HUES64 (cell line): ENCODE data around the gene FAM200B.

Source experiments
- H3K27ac ChIP-seq: 2 replicates; pipeline ENCODE4 v1.7.0; 2013; ENCODE audit warnings: low read depth, low read length, inconsistent platforms
- H3K27me3 ChIP-seq: 2 replicates; pipeline ENCODE4 v1.6.1; 2013; ENCODE audit warnings: mild to moderate bottlenecking, low read length; ENCODE audit not compliant: insufficient read depth
- H3K36me3 ChIP-seq: 2 replicates; pipeline ENCODE4 v1.6.1; 2013; ENCODE audit warnings: mild to moderate bottlenecking, low read length; ENCODE audit not compliant: insufficient read depth
- H3K4me1 ChIP-seq: 2 replicates; pipeline ENCODE4 v1.6.1; 2013; ENCODE audit warnings: mild to moderate bottlenecking, low read length, moderate library complexity; ENCODE audit not compliant: insufficient read depth
- H3K4me3 ChIP-seq: 2 replicates; pipeline ENCODE4 v1.5.1; 2013; ENCODE audit warnings: mild to moderate bottlenecking, low read length, moderate library complexity
- H3K9ac ChIP-seq: 2 replicates; pipeline ENCODE4 v1.6.1; 2013; ENCODE audit warnings: mild to moderate bottlenecking, low read depth, low read length
- H3K9me3 ChIP-seq: 2 replicates; pipeline ENCODE4 v1.6.1; 2013; ENCODE audit warnings: low read depth, low read length; ENCODE audit not compliant: insufficient read depth
- WGBS: fragments of 150-250, 120-280 bp; methylation state at CpG from one replicate; pipeline ENCODE4 v1.1.7; 2013; ENCODE audit warnings: missing lambda C conversion rate; 5-methylcytosine and 5-hydroxymethylcytosine counted together

The FAM200B gene

GRCh38 chr4:15682242-15683142 is 865 bp downstream of the FAM200B start:
- Histone ChIP-seq H3K4me1 (peaks cover 49% of the 10 kb centered on the region), H3K27ac (peak overlapping the region; percentile 97), H3K36me3 (peaks cover 32% of the 10 kb centered on the region), H3K4me3 (peak overlapping the region; percentile 87), H3K9ac (peak overlapping the region; percentile 96), H3K9me3 (no peaks in the 10 kb centered on the region), H3K27me3 (no peaks in the 10 kb centered on the region)
- WGBS = 54% methylated on average over 4 of the region's 6 CpGs

GRCh38 chr4:15683143-15683495 is 1.5 kb downstream of the FAM200B start:
- peak overlapping the region; percentile 96; the same call in 1 of the 2 replicates for H3K9ac ChIP-seq
- H3K4me1 ChIP-seq = peaks cover 43% of the 10 kb centered on the region
- H3K36me3 ChIP-seq = peaks cover 38% of the 10 kb centered on the region
- peak overlapping the region; percentile 87 for H3K4me3 ChIP-seq
- no peaks in the 10 kb centered on the region for H3K27me3 ChIP-seq
- H3K27ac ChIP-seq = peak overlapping the region; percentile 97; the same call in 1 of the 2 replicates
- WGBS = 88% methylated on average over 1 of the region's 2 CpGs
- no peaks in the 10 kb centered on the region for H3K9me3 ChIP-seq

- peaks cover 52% of the 10 kb centered on the region for H3K36me3 ChIP-seq
- H3K27ac ChIP-seq = peak overlapping the region; percentile 88
- H3K4me3 ChIP-seq = peak overlapping the region; percentile 87
- WGBS = 22% methylated on average over 1 of the region's 1 CpG
- no peaks in the 10 kb centered on the region for H3K27me3 ChIP-seq
- peaks cover 37% of the 10 kb centered on the region for H3K4me1 ChIP-seq
- peak overlapping the region; percentile 50 for H3K9ac ChIP-seq
- H3K9me3 ChIP-seq = no peaks in the 10 kb centered on the region
These were observed 2.9 kb downstream of the FAM200B start for GRCh38 chr4:15684498-15684897.

- H3K27ac ChIP-seq = no peak overlapping the region
- 95% methylated on average over 5 of the region's 5 CpGs for WGBS
- H3K27me3 ChIP-seq = no peaks in the 10 kb centered on the region
- peaks cover 52% of the 10 kb centered on the region for H3K4me1 ChIP-seq
- no peak overlapping the region for H3K9ac ChIP-seq
- no peak overlapping the region for H3K4me3 ChIP-seq
- peaks cover 53% of the 10 kb centered on the region for H3K36me3 ChIP-seq
- no peaks in the 10 kb centered on the region for H3K9me3 ChIP-seq
These were observed 6.4 kb downstream of the FAM200B start for GRCh38 chr4:15688051-15688450.

GRCh38 chr4:15689540-15689939 is 7.9 kb downstream of the FAM200B start:
- peak overlapping the region; percentile 63; the same call in 1 of the 2 replicates for H3K9ac ChIP-seq

GRCh38 chr4:15690020-15690809 is 8.6 kb downstream of the FAM200B start:
- peaks cover 11% of the 10 kb centered on the region for H3K9me3 ChIP-seq
- H3K9ac ChIP-seq = peak overlapping the region; percentile 63; the same call in 1 of the 2 replicates
- no peaks in the 10 kb centered on the region for H3K27me3 ChIP-seq
- peaks cover 42% of the 10 kb centered on the region for H3K36me3 ChIP-seq
- WGBS = 43% methylated on average over 5 of the region's 7 CpGs
- H3K4me3 ChIP-seq = no peak overlapping the region
- peaks cover 44% of the 10 kb centered on the region for H3K4me1 ChIP-seq
- H3K27ac ChIP-seq = peak overlapping the region; percentile 77

More at GRCh38 chr4:15689540-15689939, 7.9 kb downstream of the FAM200B start:
- Histone ChIP-seq H3K27ac (peak overlapping the region; percentile 77), H3K4me3 (no peak overlapping the region), H3K4me1 (peaks cover 44% of the 10 kb centered on the region), H3K9me3 (peaks cover 11% of the 10 kb centered on the region), H3K27me3 (no peaks in the 10 kb centered on the region), H3K36me3 (peaks cover 47% of the 10 kb centered on the region)
- 96% methylated on average over 2 of the region's 2 CpGs for WGBS

- Histone ChIP-seq H3K27ac (peak overlapping the region; percentile 77), H3K4me3 (no peak overlapping the region), H3K4me1 (peaks cover 50% of the 10 kb centered on the region), H3K27me3 (no peaks in the 10 kb centered on the region), H3K9me3 (peaks cover 11% of the 10 kb centered on the region), H3K9ac (no peak overlapping the region), H3K36me3 (peaks cover 30% of the 10 kb centered on the region)
- WGBS = 85% methylated on average over 3 of the region's 3 CpGs
These were observed 9.9 kb downstream of the FAM200B start for GRCh38 chr4:15691346-15692135.

GRCh38 chr4:15692602-15693001 is 11.0 kb downstream of the FAM200B start:
- 90% methylated on average over 2 of the region's 2 CpGs for WGBS
- H3K27ac ChIP-seq = no peak overlapping the region
- no peaks in the 10 kb centered on the region for H3K27me3 ChIP-seq
- H3K36me3 ChIP-seq = peaks cover 20% of the 10 kb centered on the region
- H3K4me3 ChIP-seq = no peak overlapping the region
- peaks cover 11% of the 10 kb centered on the region for H3K9me3 ChIP-seq
- H3K9ac ChIP-seq = no peak overlapping the region
- peaks cover 50% of the 10 kb centered on the region for H3K4me1 ChIP-seq

GRCh38 chr4:15694431-15694830 is 12.8 kb downstream of the FAM200B start:
- H3K9ac ChIP-seq = no peak overlapping the region
- H3K9me3 ChIP-seq = peaks cover 11% of the 10 kb centered on the region
- H3K27ac ChIP-seq = no peak overlapping the region; the same call in 1 of the 2 replicates
- WGBS = 91% methylated on average over 3 of the region's 4 CpGs
- no peak overlapping the region for H3K4me3 ChIP-seq
- peaks cover 2% of the 10 kb centered on the region; the same call in 1 of the 2 replicates for H3K36me3 ChIP-seq
- no peaks in the 10 kb centered on the region for H3K27me3 ChIP-seq
- H3K4me1 ChIP-seq = peaks cover 49% of the 10 kb centered on the region

- H3K9me3 ChIP-seq = peaks cover 11% of the 10 kb centered on the region
- WGBS = 72% methylated on average over 10 of the region's 10 CpGs
- H3K9ac ChIP-seq = no peak overlapping the region
- H3K36me3 ChIP-seq = no peaks in the 10 kb centered on the region; the same call in 1 of the 2 replicates
- no peak overlapping the region for H3K4me3 ChIP-seq
- H3K4me1 ChIP-seq = peaks cover 41% of the 10 kb centered on the region
- H3K27me3 ChIP-seq = no peaks in the 10 kb centered on the region
- peak overlapping the region; percentile 45 for H3K27ac ChIP-seq
These were observed 13.6 kb downstream of the FAM200B start for GRCh38 chr4:15695240-15695699.
